Fibroblast of the aortic adventitia (primary cell): ENCODE results near the gene DACT3. TPM values are rescaled to one million over a fixed set of nuclear protein-coding genes. Genes with fewer than 3 reads are reported as not detected.

Experiments
- DNase-seq: peaks from one replicate; pipeline ENCODE4 v3.0.0-alpha.2; 2010; ENCODE audit warnings: low read depth
- H3K4me3 ChIP-seq: 2 replicates; pipeline ENCODE4 v1.5.1; 2011; ENCODE audit warnings: low read depth, mild to moderate bottlenecking, control low read depth, low read length, moderate library complexity
- CTCF ChIP-seq: IDR thresholded peaks from 2 replicates; pipeline ENCODE4 v1.5.1; 2011; ENCODE audit warnings: mild to moderate bottlenecking, low read length, control low read depth, inconsistent platforms; ENCODE audit not compliant: insufficient read depth
- small RNA-seq: library from RNA; depleted of rRNA; stranded (forward); fragments of <200 nt; gene quantifications from one replicate; pipeline ENCODE3, GENCODE V24; 2012
- total RNA-seq: library from RNA; depleted of rRNA; stranded (reverse); fragments of >200 nt; gene quantifications from 2 replicates; pipeline ENCODE4 v1.2.3, GENCODE V29; 2012; ENCODE audit warnings: low replicate concordance

Gene DACT3
- total RNA-seq, 1 donor, result 5.1 TPM

GRCh38 chr19:46598372-46598917 lies 62.5 kb downstream of the DACT3 start:
- TF ChIP-seq CTCF, result no peak

More at GRCh38 chr19:46598372-46598917, 62.5 kb downstream of the DACT3 start:
- no peak overlapping the region for H3K4me3 ChIP-seq
- DNase-seq, result no peak

Small RNA genes within 50 kb of the gene (small RNA-seq; reads per million reads assigned to genes)
- gene MIR320E, result 0.19 reads per million
- not detected for gene RN7SL364P

Other genes starting within 250 kb of the DACT3 start
- 8.5 and 26.9 TPM in 2 replicates for gene CCDC8, start 247.6 kb downstream of the DACT3 start, total RNA-seq
- not detected in 2 replicates for gene PNMA8C, start 232.2 kb downstream of the DACT3 start, total RNA-seq
- 2.1 and 2.3 TPM in 2 replicates for gene PNMA8A, start 189.6 kb downstream of the DACT3 start, total RNA-seq
- 1.6 and 6.3 TPM in 2 replicates for gene PNMA8B, start 165.3 kb downstream of the DACT3 start, total RNA-seq
- gene CALM3, start 59.9 kb downstream of the DACT3 start, total RNA-seq, result 112 and 210 TPM in 2 replicates
- gene PTGIR, start 36.1 kb downstream of the DACT3 start, total RNA-seq, result 11.4 and 23.2 TPM in 2 replicates
- not detected in 2 replicates for gene GNG8, start 25.0 kb downstream of the DACT3 start, total RNA-seq
- gene PRKD2, start 55.9 kb upstream of the DACT3 start, total RNA-seq, result 8.0 and 9.7 TPM in 2 replicates
- gene FKRP, start 84.9 kb upstream of the DACT3 start, total RNA-seq, result 11.8 and 13.2 TPM in 2 replicates
- gene STRN4, start 85.3 kb upstream of the DACT3 start, total RNA-seq, result 45.3 and 45.9 TPM in 2 replicates
- gene SLC1A5, start 127.4 kb upstream of the DACT3 start, total RNA-seq, result 84.1 and 158 TPM in 2 replicates
- gene AP2S1, start 189.7 kb upstream of the DACT3 start, total RNA-seq, result 113 and 159 TPM in 2 replicates
- 48.7 and 61.3 TPM in 2 replicates for gene ARHGAP35, start 199.8 kb upstream of the DACT3 start, total RNA-seq